K562 (cell line): ENCODE data around the gene LMAN2L.

Source experiments
- BRD9 ChIP-seq: fragments of 450-650 bp; IDR thresholded peaks from 2 replicates; pipeline ENCODE4 v1.6.1; 2018; ENCODE audit warnings: low read depth; ENCODE audit not compliant: partially characterized antibody
- DIDO1 ChIP-seq: fragments of 450-650 bp; IDR thresholded peaks from 2 replicates; pipeline ENCODE4 v1.6.1; 2016; ENCODE audit warnings: low read depth, missing biosample characterization, missing genetic modification characterization
- HNRNPK ChIP-seq: fragments of 200-400 bp; formaldehyde crosslinking; IDR thresholded peaks from one replicate; pipeline ENCODE4 v1.6.1; 2018; ENCODE audit warnings: mild to moderate bottlenecking, low read depth, low read length; ENCODE audit not compliant: poor library complexity, severe bottlenecking
- POLR2A ChIP-seq: fragments of 450-650 bp; conservative IDR thresholded peaks from 2 replicates; pipeline ENCODE4 v1.6.1; 2016
- SIX5 ChIP-seq, 2 experiments: IDR thresholded peaks; 2 replicates each; pipeline ENCODE4 v1.6.1; 2011; ENCODE audit warnings: low read length in 2 of 2, borderline replicate concordance in 1 of 2, low read depth in 1 of 2, mild to moderate bottlenecking in 1 of 2, moderate library complexity in 1 of 2; ENCODE audit not compliant: insufficient read depth in 1 of 2
- SRF ChIP-seq, 2 experiments: fragments of 250-450, 450-650 bp in 1 of 2; sonication (Bioruptor Pico) in 1 of 2; sonication (generic) in 1 of 2; formaldehyde crosslinking; IDR thresholded peaks; 2 replicates each; pipeline versions ENCODE4 v1.5.0 to v1.5.1; 2020 to 2022; ENCODE audit warnings: mild to moderate bottlenecking in 1 of 2, missing genetic modification reagents in 1 of 2
- ZZZ3 ChIP-seq: fragments of 450-650 bp; IDR thresholded peaks from 2 replicates; pipeline ENCODE4 v1.6.1; 2016; ENCODE audit warnings: antibody characterized with exemption, mild to moderate bottlenecking, moderate library complexity
- TF ChIP-seq, protein P1 (sequence below), 3 experiments: IDR thresholded peaks in 2 of 3; conservative IDR thresholded peaks in 1 of 3; 2 replicates each; pipeline ENCODE4 v1.5.1; 2011 to 2012; ENCODE audit warnings: low read length in 3 of 3, mild to moderate bottlenecking in 3 of 3, control low read depth in 2 of 3, improper control_type of control experiment in 1 of 3, inconsistent platforms in 1 of 3, low read depth in 1 of 3, mixed read lengths in 1 of 3, moderate library complexity in 1 of 3; ENCODE audit not compliant: insufficient read depth in 2 of 3
- TF ChIP-seq, protein P2 (sequence below), 2 experiments: fragments of 450-650 bp in 1 of 2; sonication (generic) in 1 of 2; formaldehyde crosslinking in 1 of 2; IDR thresholded peaks; 2 replicates each; pipeline versions ENCODE4 v1.7.1 to v1.9.0; 2016 to 2022; ENCODE audit warnings: inconsistent platforms in 1 of 2, mild to moderate bottlenecking in 1 of 2, missing genetic modification reagents in 1 of 2

DNA sequence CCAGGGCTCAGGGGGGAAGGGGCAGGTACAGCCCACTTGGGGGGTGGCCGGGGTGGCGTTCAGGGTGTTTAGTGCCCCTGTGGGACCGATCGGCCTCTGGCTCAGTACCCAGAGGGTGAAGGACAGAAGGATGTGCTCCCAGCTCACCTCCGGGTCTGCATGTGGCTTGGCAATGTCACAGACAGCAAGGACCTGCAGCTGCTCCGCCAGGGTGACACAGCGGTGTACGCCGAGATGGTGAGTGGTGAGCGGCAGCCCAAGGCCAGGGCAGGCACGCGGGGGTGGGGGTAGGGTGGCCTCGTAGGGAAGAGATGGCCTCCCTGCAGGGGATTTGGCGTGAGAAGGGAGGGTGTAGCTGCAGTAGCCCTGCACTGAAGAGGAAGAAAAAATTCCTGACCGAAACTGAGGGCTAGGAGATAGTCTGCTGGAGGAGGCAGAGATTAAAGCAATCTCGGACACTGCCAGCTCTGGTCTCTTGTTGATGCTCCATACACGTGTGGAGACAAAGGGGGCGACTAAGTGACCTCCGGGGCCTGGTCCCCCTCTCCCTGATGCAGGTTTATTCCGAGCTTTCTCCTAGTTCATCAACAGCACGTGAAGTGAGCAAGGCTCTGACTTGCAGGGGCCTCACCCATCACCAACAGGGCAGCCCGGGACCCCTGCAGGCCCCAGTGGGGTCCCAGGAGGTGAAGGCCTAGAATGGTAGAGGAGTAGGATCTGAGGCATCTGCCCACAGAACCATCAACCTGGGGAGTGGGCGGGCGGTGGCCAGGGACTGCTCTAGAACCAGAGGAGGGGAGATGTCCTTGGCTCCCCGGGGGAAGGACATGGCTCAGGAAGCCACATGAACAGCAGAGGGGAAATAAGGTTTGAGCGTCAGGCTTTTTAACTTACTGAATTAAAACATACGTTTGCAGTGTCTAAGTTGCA lies 51.9 kb downstream of the LMAN2L start:
- TF ChIP-seq DIDO1 (tag) (no peak), BRD9 (no peak), ZZZ3 (no peak), POLR2A (no peak), SRF (CRISPR knock-in tag; IDR thresholded peaks at IDR 0.05) (no peak), SIX5 (IDR thresholded peaks at IDR 0.05; ENCODE audit: borderline replicate concordance in 1 of 2, insufficient read depth in 1 of 2, low read depth in 1 of 2, low read length in 2 of 2) (no peak), HNRNPK (no peak)
- TF ChIP-seq, protein P1, sequence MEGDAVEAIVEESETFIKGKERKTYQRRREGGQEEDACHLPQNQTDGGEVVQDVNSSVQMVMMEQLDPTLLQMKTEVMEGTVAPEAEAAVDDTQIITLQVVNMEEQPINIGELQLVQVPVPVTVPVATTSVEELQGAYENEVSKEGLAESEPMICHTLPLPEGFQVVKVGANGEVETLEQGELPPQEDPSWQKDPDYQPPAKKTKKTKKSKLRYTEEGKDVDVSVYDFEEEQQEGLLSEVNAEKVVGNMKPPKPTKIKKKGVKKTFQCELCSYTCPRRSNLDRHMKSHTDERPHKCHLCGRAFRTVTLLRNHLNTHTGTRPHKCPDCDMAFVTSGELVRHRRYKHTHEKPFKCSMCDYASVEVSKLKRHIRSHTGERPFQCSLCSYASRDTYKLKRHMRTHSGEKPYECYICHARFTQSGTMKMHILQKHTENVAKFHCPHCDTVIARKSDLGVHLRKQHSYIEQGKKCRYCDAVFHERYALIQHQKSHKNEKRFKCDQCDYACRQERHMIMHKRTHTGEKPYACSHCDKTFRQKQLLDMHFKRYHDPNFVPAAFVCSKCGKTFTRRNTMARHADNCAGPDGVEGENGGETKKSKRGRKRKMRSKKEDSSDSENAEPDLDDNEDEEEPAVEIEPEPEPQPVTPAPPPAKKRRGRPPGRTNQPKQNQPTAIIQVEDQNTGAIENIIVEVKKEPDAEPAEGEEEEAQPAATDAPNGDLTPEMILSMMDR (IDR thresholded peaks at IDR 0.05 in 2 of 3, conservative IDR thresholded peaks at IDR 0.05 in 1 of 3; ENCODE audit: insufficient read depth in 2 of 3, low read depth in 1 of 3, low read length in 3 of 3), result no peak
- TF ChIP-seq, protein P2, sequence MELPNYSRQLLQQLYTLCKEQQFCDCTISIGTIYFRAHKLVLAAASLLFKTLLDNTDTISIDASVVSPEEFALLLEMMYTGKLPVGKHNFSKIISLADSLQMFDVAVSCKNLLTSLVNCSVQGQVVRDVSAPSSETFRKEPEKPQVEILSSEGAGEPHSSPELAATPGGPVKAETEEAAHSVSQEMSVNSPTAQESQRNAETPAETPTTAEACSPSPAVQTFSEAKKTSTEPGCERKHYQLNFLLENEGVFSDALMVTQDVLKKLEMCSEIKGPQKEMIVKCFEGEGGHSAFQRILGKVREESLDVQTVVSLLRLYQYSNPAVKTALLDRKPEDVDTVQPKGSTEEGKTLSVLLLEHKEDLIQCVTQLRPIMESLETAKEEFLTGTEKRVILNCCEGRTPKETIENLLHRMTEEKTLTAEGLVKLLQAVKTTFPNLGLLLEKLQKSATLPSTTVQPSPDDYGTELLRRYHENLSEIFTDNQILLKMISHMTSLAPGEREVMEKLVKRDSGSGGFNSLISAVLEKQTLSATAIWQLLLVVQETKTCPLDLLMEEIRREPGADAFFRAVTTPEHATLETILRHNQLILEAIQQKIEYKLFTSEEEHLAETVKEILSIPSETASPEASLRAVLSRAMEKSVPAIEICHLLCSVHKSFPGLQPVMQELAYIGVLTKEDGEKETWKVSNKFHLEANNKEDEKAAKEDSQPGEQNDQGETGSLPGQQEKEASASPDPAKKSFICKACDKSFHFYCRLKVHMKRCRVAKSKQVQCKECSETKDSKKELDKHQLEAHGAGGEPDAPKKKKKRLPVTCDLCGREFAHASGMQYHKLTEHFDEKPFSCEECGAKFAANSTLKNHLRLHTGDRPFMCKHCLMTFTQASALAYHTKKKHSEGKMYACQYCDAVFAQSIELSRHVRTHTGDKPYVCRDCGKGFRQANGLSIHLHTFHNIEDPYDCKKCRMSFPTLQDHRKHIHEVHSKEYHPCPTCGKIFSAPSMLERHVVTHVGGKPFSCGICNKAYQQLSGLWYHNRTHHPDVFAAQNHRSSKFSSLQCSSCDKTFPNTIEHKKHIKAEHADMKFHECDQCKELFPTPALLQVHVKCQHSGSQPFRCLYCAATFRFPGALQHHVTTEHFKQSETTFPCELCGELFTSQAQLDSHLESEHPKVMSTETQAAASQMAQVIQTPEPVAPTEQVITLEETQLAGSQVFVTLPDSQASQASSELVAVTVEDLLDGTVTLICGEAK (IDR thresholded peaks at IDR 0.05), result no peak
- TF ChIP-seq, protein P2 (CRISPR knock-in tag; IDR thresholded peaks at IDR 0.05), result no peak
